ENCODE measurements around the gene ARL5A. TPM values are rescaled to one million over a fixed set of nuclear protein-coding genes. Genes with fewer than 3 reads are reported as not detected.

Gene ARL5A
- total RNA-seq, 4 donors from 2014 or later = 60.1 to 82.2 (median 64.3) TPM

GRCh38 chr2:151756820-151757219 lies 71.4 kb downstream of the ARL5A start:
- intact Hi-C loops (cut with DNase I) = no loop called here
- H3K27me3 ChIP-seq = no peaks in the 10 kb centered on the region
- no peaks in the 10 kb centered on the region for H3K36me3 ChIP-seq
- WGBS = 52% methylated on average over 2 of the region's 2 CpGs
- no peak for TF ChIP-seq EP300 (IDR thresholded peaks at IDR 0.05)
- no peak for TF ChIP-seq POLR2AphosphoS5 (IDR thresholded peaks at IDR 0.05)
- no peak for TF ChIP-seq POLR2A (IDR thresholded peaks at IDR 0.05; ENCODE audit: low read depth)
- H3K9me3 ChIP-seq = no peaks in the 10 kb centered on the region
- H3K4me3 ChIP-seq = no peak overlapping the region
- no peak overlapping the region for H3K27ac ChIP-seq (replicated peaks in 1 of 4)
- H3K4me1 ChIP-seq = peaks cover 0 to 6% (median 5%) of the 10 kb centered on the region in 4 donors
- no peak for DNase-seq (ENCODE audit: extremely low spot score)

GRCh38 chr2:151754253-151754897 lies 73.8 kb downstream of the ARL5A start:
- WGBS = 74% methylated on average over 1 of the region's 1 CpG
- no peak overlapping the region for H3K27ac ChIP-seq (replicated peaks in 1 of 4)
- no peaks in the 10 kb centered on the region for H3K36me3 ChIP-seq
- no peaks in the 10 kb centered on the region for H3K27me3 ChIP-seq
- no peak for TF ChIP-seq POLR2AphosphoS5 (IDR thresholded peaks at IDR 0.05)
- no peak for TF ChIP-seq CTCF (IDR thresholded peaks at IDR 0.05)
- TF ChIP-seq POLR2A (IDR thresholded peaks at IDR 0.05; ENCODE audit: low read depth) = no peak
- no peak for TF ChIP-seq EP300 (IDR thresholded peaks at IDR 0.05)
- intact Hi-C loops (cut with DNase I) = no loop called here
- H3K4me1 ChIP-seq = peaks cover 0 to 6% (median 5%) of the 10 kb centered on the region in 4 donors
- H3K9me3 ChIP-seq = no peaks in the 10 kb centered on the region
- H3K4me3 ChIP-seq = no peak overlapping the region
- DNase-seq (ENCODE audit: extremely low spot score) = no peak

- Histone ChIP-seq H3K4me3 (no peak overlapping the region), H3K4me1 (peaks cover 0 to 6% (median 5%) of the 10 kb centered on the region in 4 donors), H3K9me3 (no peaks in the 10 kb centered on the region), H3K27ac (replicated peaks in 1 of 4) (no peak overlapping the region), H3K27me3 (no peaks in the 10 kb centered on the region), H3K36me3 (no peaks in the 10 kb centered on the region)
- TF ChIP-seq EP300 (IDR thresholded peaks at IDR 0.05) (no peak), CTCF (IDR thresholded peaks at IDR 0.05) (no peak), POLR2AphosphoS5 (IDR thresholded peaks at IDR 0.05) (no peak), POLR2A (IDR thresholded peaks at IDR 0.05; ENCODE audit: low read depth) (no peak)
- DNase-seq (ENCODE audit: extremely low spot score) = no peak
- intact Hi-C loops (cut with DNase I) = no loop called here
Observed at GRCh38 chr2:151753540-151753939, 74.7 kb downstream of the ARL5A start.

Other genes with a start within 250 kb of the ARL5A start
- under 1 TPM; 0.23 to 0.84 (median 0.54) TPM for gene NEB, start 93.9 kb downstream of the ARL5A start, total RNA-seq

Measured in esophagus muscularis mucosa (tissue), 4 donors.